Breast epithelium (tissue), 3 donors: ENCODE results near the gene IL1RL1.

Source experiments
- POLR2A ChIP-seq: fragments of 450-650 bp; IDR thresholded peaks from one replicate; pipeline ENCODE4 v1.6.1; 2016; ENCODE audit warnings: antibody characterized with exemption, mild to moderate bottlenecking, moderate library complexity
- POLR2AphosphoS5 ChIP-seq, 3 donors: sonication (generic); formaldehyde crosslinking; IDR thresholded peaks; one replicate each; pipeline ENCODE4 v1.6.1; 2017; ENCODE audit warnings: antibody characterized with exemption in 3 of 3

GRCh38 chr2:102356741-102357140 is 45.4 kb downstream of the IL1RL1 start:
- TF ChIP-seq POLR2AphosphoS5 (IDR thresholded peaks at IDR 0.05) (no peak), POLR2A (no peak)
